ENCODE results near the gene HK2.

Gene HK2

DNA sequence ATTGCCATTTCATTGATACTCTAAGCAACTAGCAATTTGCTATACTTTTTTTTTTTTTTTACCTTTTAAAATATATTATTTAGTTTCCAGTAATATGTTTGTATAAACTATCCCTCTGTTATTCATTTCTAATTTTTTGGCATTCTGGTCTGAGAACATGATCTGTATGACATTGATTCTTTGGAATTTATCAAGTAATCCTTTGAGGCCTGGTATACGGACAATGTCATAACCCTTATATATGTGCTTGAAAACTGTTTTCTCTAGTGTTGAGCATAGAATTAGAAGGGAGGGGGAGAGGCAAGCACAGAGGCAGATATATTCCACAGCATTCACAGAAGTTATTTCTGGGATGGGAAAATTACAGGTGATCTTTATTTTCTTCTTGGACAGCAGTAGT is 76.3 kb downstream of the HK2 start:
- Histone ChIP-seq H3K9me3 (replicated peaks; ENCODE audit: insufficient read depth, low read length) (no peaks in the 10 kb centered on the region), H3K4me1 (ENCODE audit: low read length) (no peaks in the 10 kb centered on the region), H3K9ac (ENCODE audit: low read length) (no peak overlapping the region), H3K4me3 (ENCODE audit: low read length) (no peak overlapping the region), H3K79me2 (ENCODE audit: low read length) (no peaks in the 10 kb centered on the region), H3K9me2 (replicated peaks; ENCODE audit: insufficient read depth, low read length) (no peaks in the 10 kb centered on the region), H3K4me2 (ENCODE audit: low read depth, low read length) (no peak overlapping the region), H2AFZ (ENCODE audit: low read length) (no peak overlapping the region), H3K27me3 (replicated peaks; ENCODE audit: insufficient read depth, low read length) (no peaks in the 10 kb centered on the region), H4K20me1 (ENCODE audit: insufficient read depth, low read length) (no peaks in the 10 kb centered on the region), H3F3A (ENCODE audit: insufficient read depth, low read length) (no peaks in the 10 kb centered on the region), H3K27ac (ENCODE audit: low read length) (no peak overlapping the region), H3K36me3 (replicated peaks; ENCODE audit: insufficient read depth, low read length) (no peaks in the 10 kb centered on the region)
- DNase-seq, result no peak
- TF ChIP-seq EZH2 (optimal IDR thresholded peaks at IDR 0.05; ENCODE audit: low read depth, low read length), result no peak
- TF ChIP-seq, protein P1, sequence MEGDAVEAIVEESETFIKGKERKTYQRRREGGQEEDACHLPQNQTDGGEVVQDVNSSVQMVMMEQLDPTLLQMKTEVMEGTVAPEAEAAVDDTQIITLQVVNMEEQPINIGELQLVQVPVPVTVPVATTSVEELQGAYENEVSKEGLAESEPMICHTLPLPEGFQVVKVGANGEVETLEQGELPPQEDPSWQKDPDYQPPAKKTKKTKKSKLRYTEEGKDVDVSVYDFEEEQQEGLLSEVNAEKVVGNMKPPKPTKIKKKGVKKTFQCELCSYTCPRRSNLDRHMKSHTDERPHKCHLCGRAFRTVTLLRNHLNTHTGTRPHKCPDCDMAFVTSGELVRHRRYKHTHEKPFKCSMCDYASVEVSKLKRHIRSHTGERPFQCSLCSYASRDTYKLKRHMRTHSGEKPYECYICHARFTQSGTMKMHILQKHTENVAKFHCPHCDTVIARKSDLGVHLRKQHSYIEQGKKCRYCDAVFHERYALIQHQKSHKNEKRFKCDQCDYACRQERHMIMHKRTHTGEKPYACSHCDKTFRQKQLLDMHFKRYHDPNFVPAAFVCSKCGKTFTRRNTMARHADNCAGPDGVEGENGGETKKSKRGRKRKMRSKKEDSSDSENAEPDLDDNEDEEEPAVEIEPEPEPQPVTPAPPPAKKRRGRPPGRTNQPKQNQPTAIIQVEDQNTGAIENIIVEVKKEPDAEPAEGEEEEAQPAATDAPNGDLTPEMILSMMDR (IDR thresholded peaks at IDR 0.05; ENCODE audit: low read length), result no peak
- TF ChIP-seq EZH2phosphoT487 (IDR thresholded peaks at IDR 0.05; ENCODE audit: low read length), result no peak

DNA sequence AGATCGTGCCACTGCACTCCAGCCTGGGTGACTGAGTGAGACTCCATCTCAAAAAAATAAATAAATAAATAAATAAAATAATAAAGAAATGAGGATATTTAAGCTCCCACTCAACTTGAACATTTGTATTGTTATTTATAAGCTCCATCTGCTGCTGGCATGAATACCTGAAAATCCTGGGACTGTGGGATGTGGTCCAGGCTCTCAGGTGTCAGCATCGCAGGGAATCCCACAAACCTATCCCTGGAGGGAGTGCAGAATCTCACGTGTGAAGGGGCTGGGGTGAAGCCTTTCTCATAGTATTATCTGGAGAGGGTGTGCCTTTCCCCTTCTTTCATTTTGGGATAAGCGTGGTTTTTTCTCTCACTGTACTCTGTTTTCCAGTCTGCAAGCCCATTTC is 77.1 kb downstream of the HK2 start:
- TF ChIP-seq, protein P1 (IDR thresholded peaks at IDR 0.05; ENCODE audit: low read length), result no peak
- TF ChIP-seq EZH2phosphoT487 (IDR thresholded peaks at IDR 0.05; ENCODE audit: low read length) (no peak), EZH2 (optimal IDR thresholded peaks at IDR 0.05; ENCODE audit: low read depth, low read length) (no peak)
- no peaks in the 10 kb centered on the region for H3K36me3 ChIP-seq (replicated peaks; ENCODE audit: insufficient read depth, low read length)
- H3K4me2 ChIP-seq (ENCODE audit: low read depth, low read length), result no peak overlapping the region
- no peaks in the 10 kb centered on the region for H3K27me3 ChIP-seq (replicated peaks; ENCODE audit: insufficient read depth, low read length)
- no peak overlapping the region for H2AFZ ChIP-seq (ENCODE audit: low read length)
- H3K27ac ChIP-seq (ENCODE audit: low read length), result no peak overlapping the region
- H3F3A ChIP-seq (ENCODE audit: insufficient read depth, low read length), result no peaks in the 10 kb centered on the region
- no peak overlapping the region for H3K9ac ChIP-seq (ENCODE audit: low read length)
- no peak for DNase-seq
- no peak overlapping the region for H3K4me3 ChIP-seq (ENCODE audit: low read length)
- no peaks in the 10 kb centered on the region for H3K4me1 ChIP-seq (ENCODE audit: low read length)
- H3K9me3 ChIP-seq (replicated peaks; ENCODE audit: insufficient read depth, low read length), result no peaks in the 10 kb centered on the region
- H3K9me2 ChIP-seq (replicated peaks; ENCODE audit: insufficient read depth, low read length), result no peaks in the 10 kb centered on the region
- no peaks in the 10 kb centered on the region for H3K79me2 ChIP-seq (ENCODE audit: low read length)
- H4K20me1 ChIP-seq (ENCODE audit: insufficient read depth, low read length), result no peaks in the 10 kb centered on the region

DNA sequence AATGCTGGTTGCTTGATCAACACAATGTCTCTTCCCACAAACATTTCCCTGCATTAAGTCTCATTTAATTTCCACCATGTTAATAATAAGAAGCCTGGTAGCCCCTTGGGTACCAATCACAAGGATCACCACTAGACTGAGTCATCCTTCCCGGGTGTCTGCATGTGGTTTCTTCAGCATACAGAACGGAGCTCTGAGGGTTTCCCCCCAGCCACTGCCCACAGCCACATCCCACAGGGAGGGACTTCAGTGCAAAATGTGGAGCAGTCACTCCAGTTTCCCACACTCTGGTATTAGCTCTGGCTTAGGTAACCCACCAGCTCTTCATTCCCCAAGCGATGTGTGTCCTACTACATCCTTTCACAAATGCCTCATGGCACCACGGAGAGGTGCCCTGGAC is 81.8 kb downstream of the HK2 start:
- Histone ChIP-seq H3K27ac (ENCODE audit: low read length) (no peak overlapping the region), H3K4me3 (ENCODE audit: low read length) (no peak overlapping the region), H3K4me1 (ENCODE audit: low read length) (no peaks in the 10 kb centered on the region), H3K4me2 (ENCODE audit: low read depth, low read length) (no peak overlapping the region), H3K9me3 (replicated peaks; ENCODE audit: insufficient read depth, low read length) (no peaks in the 10 kb centered on the region), H3K27me3 (replicated peaks; ENCODE audit: insufficient read depth, low read length) (no peaks in the 10 kb centered on the region), H3K36me3 (replicated peaks; ENCODE audit: insufficient read depth, low read length) (no peaks in the 10 kb centered on the region), H3K79me2 (ENCODE audit: low read length) (no peaks in the 10 kb centered on the region), H3K9me2 (replicated peaks; ENCODE audit: insufficient read depth, low read length) (no peaks in the 10 kb centered on the region), H2AFZ (ENCODE audit: low read length) (no peak overlapping the region), H3F3A (ENCODE audit: insufficient read depth, low read length) (no peaks in the 10 kb centered on the region), H3K9ac (ENCODE audit: low read length) (no peak overlapping the region), H4K20me1 (ENCODE audit: insufficient read depth, low read length) (no peaks in the 10 kb centered on the region)
- no peak for DNase-seq
- TF ChIP-seq, protein P1 (IDR thresholded peaks at IDR 0.05; ENCODE audit: low read length), result no peak
- TF ChIP-seq EZH2phosphoT487 (IDR thresholded peaks at IDR 0.05; ENCODE audit: low read length) (no peak), EZH2 (optimal IDR thresholded peaks at IDR 0.05; ENCODE audit: low read depth, low read length) (no peak)

All from MM.1S (cell line).